Endodermal cell (in vitro differentiated cells): ENCODE measurements around the gene PTPRM. TPM values are rescaled to one million over a fixed set of nuclear protein-coding genes. Genes with fewer than 3 reads are reported as not detected.

Experiments used
- DNase-seq: peaks from one replicate; pipeline ENCODE4 v3.0.0-alpha.2; 2017
- H3K27ac ChIP-seq: 2 replicates; pipeline ENCODE4 v1.5.1; 2013; ENCODE audit warnings: mild to moderate bottlenecking, low read depth, low read length, moderate library complexity
- H3K27me3 ChIP-seq: 2 replicates; pipeline ENCODE4 v1.6.1; 2013; ENCODE audit warnings: mild to moderate bottlenecking, low read length, moderate library complexity; ENCODE audit not compliant: insufficient read depth, control insufficient read depth, poor library complexity, severe bottlenecking
- H3K36me3 ChIP-seq: 2 replicates; pipeline ENCODE4 v1.7.0; 2013; ENCODE audit warnings: mild to moderate bottlenecking, low read length, moderate library complexity; ENCODE audit not compliant: control insufficient read depth, insufficient read depth
- H3K4me1 ChIP-seq: one replicate; pipeline ENCODE4 v1.7.0; 2013; ENCODE audit warnings: low read length; ENCODE audit not compliant: control insufficient read depth, insufficient read depth
- H3K4me3 ChIP-seq: 2 replicates; pipeline ENCODE4 v1.5.1; 2013; ENCODE audit warnings: mild to moderate bottlenecking, low read length, moderate library complexity
- H3K9ac ChIP-seq: 2 replicates; pipeline ENCODE4 v1.6.1; 2013; ENCODE audit warnings: mild to moderate bottlenecking, low read length, moderate library complexity; ENCODE audit not compliant: poor library complexity, severe bottlenecking; ENCODE audit errors: extremely low read depth
- H3K9me3 ChIP-seq: 2 replicates; pipeline ENCODE4 v1.6.1; 2013; ENCODE audit warnings: mild to moderate bottlenecking, low read length, moderate library complexity; ENCODE audit not compliant: control insufficient read depth
- H3K27ac Mint-ChIP-seq: 2 replicates; pipeline ENCODE4 v1.8.0; 2020; ENCODE audit warnings: mixed read lengths
- H3K27me3 Mint-ChIP-seq: 2 replicates; pipeline ENCODE4 v1.8.0; 2021; ENCODE audit warnings: mild to moderate bottlenecking, mixed read lengths; ENCODE audit not compliant: insufficient read depth
- H3K36me3 Mint-ChIP-seq: 2 replicates; pipeline ENCODE4 v1.8.0; 2020; ENCODE audit warnings: low read depth, mixed read lengths
- H3K4me1 Mint-ChIP-seq: 2 replicates; pipeline ENCODE4 v1.8.0; 2020; ENCODE audit warnings: mixed read lengths
- H3K4me3 Mint-ChIP-seq: 2 replicates; pipeline ENCODE4 v1.8.0; 2020; ENCODE audit warnings: mild to moderate bottlenecking, moderate library complexity, mixed read lengths
- H3K9me3 Mint-ChIP-seq: 2 replicates; pipeline ENCODE4 v1.8.0; 2020; ENCODE audit warnings: mild to moderate bottlenecking, mixed read lengths
- WGBS, 2 experiments: methylation state at CpG; one replicate each; pipeline versions ENCODE4 v1.1.5 to v1.1.7; 2013; ENCODE audit warnings: missing lambda C conversion rate in 2 of 2, mixed read lengths in 1 of 2; ENCODE audit not compliant: insufficient coverage in 1 of 2, insufficient read length in 1 of 2; 5-methylcytosine and 5-hydroxymethylcytosine counted together
- total RNA-seq, 2 donors: library from RNA; stranded (reverse); fragmentation: NEBNext Ultra II Directional in 1 of 2; extraction: Animal tissue kit (Norgen Biotek cat#: 25700) in 1 of 2; gene quantifications; 2 replicates in 1 of 2; 3 replicates in 1 of 2; pipeline ENCODE4 v1.2.1, GENCODE V29; 2021
- TF ChIP-seq, protein P1 (sequence below): fragments of 200-600 bp; sonication (generic); conservative IDR thresholded peaks from 2 replicates; pipeline ENCODE4 v1.5.0; 2021; ENCODE audit warnings: antibody characterized with exemption, mild to moderate bottlenecking

The PTPRM gene
- total RNA-seq, 2 donors from 2014 or later, result 47.2 to 57.6 TPM

DNA sequence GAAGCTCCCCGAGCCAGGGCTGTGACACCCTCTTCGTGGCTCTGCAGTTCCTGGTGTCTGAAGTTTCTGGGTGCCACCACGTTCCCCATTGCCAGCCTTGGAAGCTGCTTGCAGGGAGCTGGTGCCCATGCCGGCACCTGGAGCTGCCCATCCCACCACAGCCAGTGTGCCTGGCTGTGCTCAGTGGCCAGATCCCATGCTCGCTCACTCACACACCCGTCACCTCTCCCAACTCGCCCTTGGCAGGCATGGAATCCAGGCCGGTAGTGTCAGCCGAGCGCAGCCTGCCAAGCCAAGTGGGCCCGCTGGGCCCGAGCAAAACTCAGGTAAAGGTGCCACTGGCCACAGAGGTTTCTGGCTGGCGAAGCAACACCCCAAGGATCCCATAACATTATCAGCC lies 370.2 kb downstream of the PTPRM start:
- H3K9ac ChIP-seq, result no peak overlapping the region
- no peaks in the 10 kb centered on the region for H3K4me1 ChIP-seq
- H3K27me3 ChIP-seq, result no peaks in the 10 kb centered on the region
- H3K36me3 ChIP-seq, result peaks cover 24% of the 10 kb centered on the region
- H3K4me3 ChIP-seq, result no peak overlapping the region
- no peak overlapping the region for H3K27ac ChIP-seq
- Mint-ChIP-seq H3K27me3 (no peaks in the 10 kb centered on the region), H3K9me3 (peaks cover 4% of the 10 kb centered on the region), H3K4me1 (no peaks in the 10 kb centered on the region), H3K27ac (no peak overlapping the region), H3K36me3 (peaks cover 11% of the 10 kb centered on the region), H3K4me3 (no peak overlapping the region)
- H3K9me3 ChIP-seq, result peaks cover 8% of the 10 kb centered on the region
- whole genome bisulfite sequencing, 2 experiments, result 72 to 87% methylated on average over 6 to 13 of the region's 13 CpGs
- no peak for DNase-seq
- TF ChIP-seq, protein P1, sequence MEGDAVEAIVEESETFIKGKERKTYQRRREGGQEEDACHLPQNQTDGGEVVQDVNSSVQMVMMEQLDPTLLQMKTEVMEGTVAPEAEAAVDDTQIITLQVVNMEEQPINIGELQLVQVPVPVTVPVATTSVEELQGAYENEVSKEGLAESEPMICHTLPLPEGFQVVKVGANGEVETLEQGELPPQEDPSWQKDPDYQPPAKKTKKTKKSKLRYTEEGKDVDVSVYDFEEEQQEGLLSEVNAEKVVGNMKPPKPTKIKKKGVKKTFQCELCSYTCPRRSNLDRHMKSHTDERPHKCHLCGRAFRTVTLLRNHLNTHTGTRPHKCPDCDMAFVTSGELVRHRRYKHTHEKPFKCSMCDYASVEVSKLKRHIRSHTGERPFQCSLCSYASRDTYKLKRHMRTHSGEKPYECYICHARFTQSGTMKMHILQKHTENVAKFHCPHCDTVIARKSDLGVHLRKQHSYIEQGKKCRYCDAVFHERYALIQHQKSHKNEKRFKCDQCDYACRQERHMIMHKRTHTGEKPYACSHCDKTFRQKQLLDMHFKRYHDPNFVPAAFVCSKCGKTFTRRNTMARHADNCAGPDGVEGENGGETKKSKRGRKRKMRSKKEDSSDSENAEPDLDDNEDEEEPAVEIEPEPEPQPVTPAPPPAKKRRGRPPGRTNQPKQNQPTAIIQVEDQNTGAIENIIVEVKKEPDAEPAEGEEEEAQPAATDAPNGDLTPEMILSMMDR, result no peak

DNA sequence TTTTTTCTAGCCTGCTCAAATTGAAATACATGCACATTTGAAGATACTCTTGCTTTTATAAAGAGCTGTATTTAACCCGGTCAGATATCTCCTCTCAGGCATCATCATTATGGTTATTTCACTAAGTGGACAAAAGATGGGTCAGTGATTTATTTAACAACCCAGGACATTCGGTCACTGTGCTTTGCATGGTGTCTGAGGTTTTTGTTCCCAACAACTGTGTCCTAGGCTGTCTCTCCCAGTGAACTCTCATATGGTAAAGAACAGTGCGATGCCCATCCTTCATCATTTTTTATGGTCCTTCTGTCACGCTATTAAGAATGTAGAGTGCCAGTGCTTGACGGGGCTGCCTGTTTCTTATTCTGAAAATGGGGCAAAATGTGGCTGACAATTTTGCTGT lies 372.4 kb downstream of the PTPRM start:
- Mint-ChIP-seq H3K4me1 (no peaks in the 10 kb centered on the region), H3K4me3 (no peak overlapping the region), H3K27me3 (no peaks in the 10 kb centered on the region), H3K36me3 (peaks cover 11% of the 10 kb centered on the region), H3K9me3 (peaks cover 4% of the 10 kb centered on the region), H3K27ac (no peak overlapping the region)
- Histone ChIP-seq H3K4me1 (no peaks in the 10 kb centered on the region), H3K36me3 (peaks cover 27% of the 10 kb centered on the region), H3K9me3 (peaks cover 8% of the 10 kb centered on the region), H3K9ac (no peak overlapping the region), H3K27ac (no peak overlapping the region), H3K4me3 (no peak overlapping the region), H3K27me3 (no peaks in the 10 kb centered on the region)
- TF ChIP-seq, protein P1, result no peak
- DNase-seq, result no peak
- WGBS, 2 experiments, result 95 to 97% methylated on average over 4 to 5 of the region's 5 CpGs

DNA sequence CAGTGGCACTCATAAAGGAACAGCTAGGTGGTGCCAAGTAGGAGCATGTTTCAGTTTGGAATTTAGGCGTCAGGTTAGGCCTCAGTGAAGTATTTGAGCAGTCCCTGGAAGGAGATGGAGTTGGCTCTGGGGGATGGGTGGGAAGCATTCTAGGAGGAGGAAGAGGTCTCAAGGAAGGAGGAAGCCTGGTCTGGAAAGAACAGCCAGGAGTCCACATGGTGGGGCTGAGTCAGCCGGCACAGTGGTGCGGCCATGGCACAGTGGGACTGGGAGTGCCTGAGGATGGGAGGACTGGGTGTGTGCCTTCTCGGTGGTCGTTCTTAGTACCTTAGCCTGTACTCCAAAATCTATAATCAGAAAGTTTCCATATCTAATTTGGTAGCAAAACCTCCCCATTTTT lies 373.3 kb downstream of the PTPRM start:
- Mint-ChIP-seq H3K4me3 (no peak overlapping the region), H3K36me3 (peaks cover 11% of the 10 kb centered on the region), H3K27me3 (no peaks in the 10 kb centered on the region), H3K9me3 (peaks cover 4% of the 10 kb centered on the region), H3K4me1 (no peaks in the 10 kb centered on the region), H3K27ac (no peak overlapping the region)
- H3K4me3 ChIP-seq, result no peak overlapping the region
- H3K27me3 ChIP-seq, result no peaks in the 10 kb centered on the region
- no peak overlapping the region for H3K27ac ChIP-seq
- peaks cover 8% of the 10 kb centered on the region for H3K9me3 ChIP-seq
- WGBS, 2 experiments, result 82 to 89% methylated on average over 5 of the region's 5 CpGs
- H3K9ac ChIP-seq, result no peak overlapping the region
- peaks cover 24% of the 10 kb centered on the region for H3K36me3 ChIP-seq
- DNase-seq, result no peak
- TF ChIP-seq, protein P1, result no peak
- H3K4me1 ChIP-seq, result no peaks in the 10 kb centered on the region
